Mesendoderm (in vitro differentiated cells): ENCODE results near the gene CDH2.

ENCODE experiments used
- DNase-seq: peaks from one replicate; pipeline ENCODE4 v3.0.0; 2013
- H2AK5ac ChIP-seq: 2 replicates; pipeline ENCODE4 v1.6.1; 2013; ENCODE audit warnings: low read length, inconsistent platforms
- H2BK120ac ChIP-seq: 2 replicates; pipeline ENCODE4 v1.6.1; 2013; ENCODE audit warnings: low read depth, mild to moderate bottlenecking, low read length, moderate library complexity, mixed read lengths
- H2BK15ac ChIP-seq: replicated peaks from 2 replicates; pipeline ENCODE4 v1.6.1; 2013; ENCODE audit warnings: low read depth, mild to moderate bottlenecking, moderate library complexity
- H2BK5ac ChIP-seq: 2 replicates; pipeline ENCODE4 v1.6.1; 2013; ENCODE audit warnings: low read length, inconsistent platforms
- H3K18ac ChIP-seq: 2 replicates; pipeline ENCODE4 v1.6.1; 2013; ENCODE audit warnings: mild to moderate bottlenecking, low read length, mixed read lengths
- H3K23ac ChIP-seq: one replicate; pipeline ENCODE4 v1.6.1; 2013; ENCODE audit warnings: low read length
- H3K27ac ChIP-seq: 2 replicates; pipeline ENCODE4 v1.5.1; 2013; ENCODE audit warnings: low read depth, mild to moderate bottlenecking, inconsistent platforms, low read length, moderate library complexity
- H3K27me3 ChIP-seq: 2 replicates; pipeline ENCODE4 v1.6.1; 2013; ENCODE audit warnings: low read length, control low read depth, mild to moderate bottlenecking, inconsistent platforms; ENCODE audit not compliant: insufficient read depth, poor library complexity
- H3K36me3 ChIP-seq: 2 replicates; pipeline ENCODE4 v1.6.1; 2013; ENCODE audit warnings: low read length, inconsistent platforms; ENCODE audit not compliant: control insufficient read depth, insufficient read depth
- H3K4ac ChIP-seq: one replicate; pipeline ENCODE4 v1.6.1; 2013; ENCODE audit warnings: low read depth, mild to moderate bottlenecking, low read length, moderate library complexity
- H3K4me1 ChIP-seq: 2 replicates; pipeline ENCODE4 v1.6.1; 2013; ENCODE audit warnings: low read depth, low read length, inconsistent platforms; ENCODE audit not compliant: control insufficient read depth
- H3K4me2 ChIP-seq: 2 replicates; pipeline ENCODE4 v1.6.1; 2013; ENCODE audit warnings: low read length
- H3K4me3 ChIP-seq: 2 replicates; pipeline ENCODE4 v1.5.1; 2013; ENCODE audit warnings: mild to moderate bottlenecking, low read length
- H3K56ac ChIP-seq: one replicate; pipeline ENCODE4 v1.6.1; 2013; ENCODE audit warnings: low read length
- H3K79me1 ChIP-seq: 2 replicates; pipeline ENCODE4 v1.6.1; 2013; ENCODE audit warnings: low read length, inconsistent platforms
- H3K79me2 ChIP-seq: 2 replicates; pipeline ENCODE4 v1.6.1; 2013; ENCODE audit warnings: mild to moderate bottlenecking, low read length; ENCODE audit not compliant: control insufficient read depth, insufficient read depth
- H3K9ac ChIP-seq: 2 replicates; pipeline ENCODE4 v1.6.1; 2013; ENCODE audit warnings: low read length, inconsistent platforms
- H4K5ac ChIP-seq: one replicate; pipeline ENCODE4 v1.6.1; 2013; ENCODE audit warnings: low read length
- H4K8ac ChIP-seq: one replicate; pipeline ENCODE4 v1.6.1; 2013; ENCODE audit warnings: low read depth, mild to moderate bottlenecking, control low read depth, low read length, moderate library complexity
- WGBS: extraction: QIAGEN DNeasy Blood & Tissue Kit; methylation state at CpG from one replicate; pipeline ENCODE4 v1.1.7; 2013; ENCODE audit warnings: low lambda C conversion rate, missing lambda C conversion rate; ENCODE audit not compliant: insufficient coverage; ENCODE audit errors: extremely low coverage; 5-methylcytosine and 5-hydroxymethylcytosine counted together

Gene CDH2

DNA sequence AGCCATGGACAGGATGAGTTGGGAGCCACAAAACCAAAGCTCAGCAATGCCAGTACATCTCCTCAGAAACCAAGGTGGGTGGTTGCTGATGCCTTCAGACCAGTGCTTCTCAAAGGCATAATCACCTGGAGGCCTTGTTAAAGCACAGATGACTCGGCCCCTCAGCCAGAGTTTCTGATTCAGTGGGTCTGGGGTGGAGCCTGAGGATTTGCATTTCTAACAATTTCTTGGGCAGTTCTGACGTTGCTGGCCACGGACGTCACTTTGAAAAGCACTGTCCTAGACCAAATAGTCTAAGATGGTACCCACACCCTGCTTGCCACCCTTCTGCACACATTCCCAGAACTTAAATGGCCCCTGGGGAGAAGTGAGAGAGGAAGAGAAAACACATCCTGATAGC is 24.1 kb upstream of the CDH2 start:
- H3K27ac ChIP-seq: no peak overlapping the region
- no peaks in the 10 kb centered on the region for H3K27me3 ChIP-seq
- H3K79me1 ChIP-seq: no peaks in the 10 kb centered on the region
- DNase-seq: no peak
- H2BK5ac ChIP-seq: no peak overlapping the region
- no CpG with 5 or more reads among the region's 4 CpGs for WGBS
- no peak overlapping the region for H4K5ac ChIP-seq
- H3K4me3 ChIP-seq: no peak overlapping the region
- H3K36me3 ChIP-seq: no peaks in the 10 kb centered on the region
- H3K9ac ChIP-seq: no peak overlapping the region
- H2BK120ac ChIP-seq: no peak overlapping the region
- no peak overlapping the region for H3K56ac ChIP-seq
- H4K8ac ChIP-seq: no peak overlapping the region
- no peak overlapping the region for H3K18ac ChIP-seq
- H2AK5ac ChIP-seq: no peak overlapping the region
- H3K4me1 ChIP-seq: no peaks in the 10 kb centered on the region
- no peak overlapping the region for H3K4ac ChIP-seq
- H2BK15ac ChIP-seq: no peak overlapping the region
- no peak overlapping the region for H3K4me2 ChIP-seq
- no peaks in the 10 kb centered on the region for H3K79me2 ChIP-seq
- no peak overlapping the region for H3K23ac ChIP-seq

- no peak overlapping the region for H3K27ac ChIP-seq
- no peak overlapping the region for H3K56ac ChIP-seq
- no peak overlapping the region for H3K4me3 ChIP-seq
- H3K4ac ChIP-seq: no peak overlapping the region
- no peak overlapping the region for H3K18ac ChIP-seq
- H3K79me1 ChIP-seq: no peaks in the 10 kb centered on the region
- H3K4me2 ChIP-seq: no peak overlapping the region
- H3K27me3 ChIP-seq: no peaks in the 10 kb centered on the region
- no peak overlapping the region for H4K8ac ChIP-seq
- H3K4me1 ChIP-seq: no peaks in the 10 kb centered on the region
- no peak overlapping the region for H3K23ac ChIP-seq
- no peaks in the 10 kb centered on the region for H3K36me3 ChIP-seq
- H2BK15ac ChIP-seq: no peak overlapping the region
- no CpG with 5 or more reads among the region's 5 CpGs for WGBS
- no peak overlapping the region for H2BK5ac ChIP-seq
- H3K79me2 ChIP-seq: no peaks in the 10 kb centered on the region
- H2AK5ac ChIP-seq: no peak overlapping the region
- H3K9ac ChIP-seq: no peak overlapping the region
- H2BK120ac ChIP-seq: no peak overlapping the region
- no peak for DNase-seq
- no peak overlapping the region for H4K5ac ChIP-seq
Measured at GRCh38 chr18:28198620-28199019, 21.7 kb upstream of the CDH2 start.

- Histone ChIP-seq H3K79me2 (no peaks in the 10 kb centered on the region), H3K18ac (no peak overlapping the region)
Measured at GRCh38 chr18:28193177-28193778, 16.3 kb upstream of the CDH2 start.

DNA sequence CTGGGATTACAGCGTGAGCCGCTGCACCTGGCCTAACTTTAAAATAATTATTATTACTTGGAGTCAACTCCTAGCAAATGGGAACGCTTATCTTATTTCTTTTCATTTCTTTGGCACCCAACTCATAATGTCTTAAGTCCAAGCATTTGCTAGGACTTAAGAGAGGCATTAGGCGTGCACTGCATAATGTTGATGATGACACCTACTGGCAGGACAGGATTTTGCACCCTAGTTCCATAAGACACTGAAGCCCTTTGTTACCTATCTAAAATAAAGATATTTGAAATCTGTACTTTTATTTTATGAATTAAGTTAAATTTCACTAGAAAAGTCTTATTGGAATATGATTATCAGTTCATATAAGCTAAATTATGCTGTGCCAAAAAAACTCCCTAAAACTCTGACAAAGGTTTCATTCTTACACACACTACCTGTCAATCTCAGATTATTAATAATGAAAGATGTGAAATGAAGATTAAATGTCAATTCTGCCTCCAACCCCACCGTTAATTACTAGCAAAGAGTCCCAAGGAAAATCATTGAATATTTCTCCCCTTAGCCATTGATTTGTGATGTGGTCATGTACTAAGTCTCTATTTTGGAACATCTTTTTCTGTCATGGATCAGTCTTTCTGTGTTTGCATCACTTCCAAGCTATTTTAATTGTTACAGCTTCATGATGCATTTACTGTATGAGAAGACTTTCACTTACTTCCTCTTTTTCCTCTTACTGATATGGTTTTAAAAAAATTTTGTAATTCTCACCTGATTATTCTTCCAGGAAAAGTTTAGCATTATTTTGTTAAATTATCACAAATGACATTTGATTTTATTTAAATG is 12.7 kb upstream of the CDH2 start:
- Histone ChIP-seq H3K27ac (no peak overlapping the region), H2AK5ac (no peak overlapping the region), H2BK120ac (no peak overlapping the region), H3K4ac (no peak overlapping the region), H4K5ac (no peak overlapping the region), H3K4me3 (no peak overlapping the region), H3K9ac (no peak overlapping the region), H3K27me3 (no peaks in the 10 kb centered on the region), H3K4me1 (no peaks in the 10 kb centered on the region), H3K23ac (no peak overlapping the region), H3K79me1 (no peaks in the 10 kb centered on the region), H4K8ac (no peak overlapping the region), H3K56ac (no peak overlapping the region), H3K79me2 (no peaks in the 10 kb centered on the region), H2BK15ac (no peak overlapping the region), H2BK5ac (no peak overlapping the region), H3K4me2 (no peak overlapping the region), H3K18ac (no peak overlapping the region), H3K36me3 (no peaks in the 10 kb centered on the region)
- WGBS: no CpG with 5 or more reads among the region's 5 CpGs
- DNase-seq: peak; percentile 83

More at GRCh38 chr18:28193177-28193778, 16.3 kb upstream of the CDH2 start:
- no peak overlapping the region for H3K4me3 ChIP-seq
- H3K79me1 ChIP-seq: no peaks in the 10 kb centered on the region
- H3K4ac ChIP-seq: no peak overlapping the region
- H3K23ac ChIP-seq: no peak overlapping the region
- DNase-seq: no peak
- no peaks in the 10 kb centered on the region for H3K27me3 ChIP-seq
- no peak overlapping the region for H2BK120ac ChIP-seq
- no peak overlapping the region for H4K8ac ChIP-seq
- H3K56ac ChIP-seq: no peak overlapping the region
- WGBS: no CpG with 5 or more reads among the region's 6 CpGs
- no peak overlapping the region for H4K5ac ChIP-seq
- H2BK15ac ChIP-seq: no peak overlapping the region
- no peaks in the 10 kb centered on the region for H3K4me1 ChIP-seq
- no peak overlapping the region for H3K9ac ChIP-seq
- no peak overlapping the region for H3K27ac ChIP-seq
- no peak overlapping the region for H3K4me2 ChIP-seq
- H2BK5ac ChIP-seq: no peak overlapping the region
- no peaks in the 10 kb centered on the region for H3K36me3 ChIP-seq
- H2AK5ac ChIP-seq: no peak overlapping the region

DNA sequence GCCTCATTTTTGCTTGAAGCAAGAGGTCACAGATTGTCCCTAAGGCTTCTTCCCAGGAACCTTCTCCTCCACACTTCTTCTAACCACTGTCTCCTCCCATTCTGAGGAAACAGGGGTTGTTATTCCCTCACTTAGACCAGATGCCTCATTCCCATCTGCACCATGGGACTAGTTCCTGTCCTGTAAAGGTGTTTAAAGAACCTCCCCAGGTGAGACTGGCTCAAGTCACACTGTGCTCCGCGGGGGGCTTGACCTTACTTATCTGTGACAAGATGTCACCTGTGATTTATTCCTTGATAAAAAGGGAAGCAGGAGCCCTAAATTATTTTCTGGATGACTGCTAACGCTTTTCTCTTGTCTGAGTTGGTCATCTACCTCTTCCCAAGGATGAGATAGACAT is 8.2 kb upstream of the CDH2 start:
- Histone ChIP-seq H2BK5ac (no peak overlapping the region), H3K18ac (no peak overlapping the region), H3K23ac (no peak overlapping the region), H3K9ac (no peak overlapping the region), H3K4me2 (no peak overlapping the region), H3K79me1 (no peaks in the 10 kb centered on the region), H2BK120ac (no peak overlapping the region), H3K36me3 (no peaks in the 10 kb centered on the region), H3K4me3 (no peak overlapping the region), H2BK15ac (no peak overlapping the region), H3K56ac (no peak overlapping the region), H3K79me2 (peaks cover 2% of the 10 kb centered on the region), H2AK5ac (no peak overlapping the region), H3K4me1 (peaks cover 13% of the 10 kb centered on the region), H4K5ac (no peak overlapping the region), H3K4ac (no peak overlapping the region), H4K8ac (no peak overlapping the region), H3K27me3 (no peaks in the 10 kb centered on the region), H3K27ac (peak overlapping the region; percentile 55)
- DNase-seq: peak; percentile 66
- WGBS: no CpG with 5 or more reads among the region's 3 CpGs
